Cardiac fibroblast (primary cell): ENCODE results near the gene ARID3A.
A peak's percentile ranks its signal among the peaks of the same experiment; 100 is the strongest.

Experiments
- DNase-seq, 2 donors: peaks; one replicate each; pipeline versions ENCODE4 v3.0.0 to v3.0.0-alpha.2; 2010; ENCODE audit warnings: low read depth in 2 of 2
- H3K4me3 ChIP-seq, 2 donors: replicated peaks in 1 of 2; 1 replicate in 1 of 2; 2 replicates in 1 of 2; pipeline ENCODE4 v1.5.1; 2011; ENCODE audit warnings: low read depth in 2 of 2, low read length in 2 of 2, mild to moderate bottlenecking in 2 of 2, moderate library complexity in 1 of 2
- CTCF ChIP-seq: IDR thresholded peaks from one replicate; pipeline ENCODE4 v1.5.1; 2011; ENCODE audit warnings: low read depth, mild to moderate bottlenecking, low read length, inconsistent platforms

Gene ARID3A

GRCh38 chr19:976476-976875 is 50.6 kb downstream of the ARID3A start:
- no peak for TF ChIP-seq CTCF
- DNase-seq: no peak
- no peak overlapping the region for H3K4me3 ChIP-seq

GRCh38 chr19:977058-977464 is 51.2 kb downstream of the ARID3A start:
- no peak overlapping the region for H3K4me3 ChIP-seq
- no peak for DNase-seq
- no peak for TF ChIP-seq CTCF

- no peak overlapping the region for H3K4me3 ChIP-seq
- TF ChIP-seq CTCF: no peak
- no peak for DNase-seq
These were observed 53.5 kb downstream of the ARID3A start for GRCh38 chr19:979318-979741.

DNA sequence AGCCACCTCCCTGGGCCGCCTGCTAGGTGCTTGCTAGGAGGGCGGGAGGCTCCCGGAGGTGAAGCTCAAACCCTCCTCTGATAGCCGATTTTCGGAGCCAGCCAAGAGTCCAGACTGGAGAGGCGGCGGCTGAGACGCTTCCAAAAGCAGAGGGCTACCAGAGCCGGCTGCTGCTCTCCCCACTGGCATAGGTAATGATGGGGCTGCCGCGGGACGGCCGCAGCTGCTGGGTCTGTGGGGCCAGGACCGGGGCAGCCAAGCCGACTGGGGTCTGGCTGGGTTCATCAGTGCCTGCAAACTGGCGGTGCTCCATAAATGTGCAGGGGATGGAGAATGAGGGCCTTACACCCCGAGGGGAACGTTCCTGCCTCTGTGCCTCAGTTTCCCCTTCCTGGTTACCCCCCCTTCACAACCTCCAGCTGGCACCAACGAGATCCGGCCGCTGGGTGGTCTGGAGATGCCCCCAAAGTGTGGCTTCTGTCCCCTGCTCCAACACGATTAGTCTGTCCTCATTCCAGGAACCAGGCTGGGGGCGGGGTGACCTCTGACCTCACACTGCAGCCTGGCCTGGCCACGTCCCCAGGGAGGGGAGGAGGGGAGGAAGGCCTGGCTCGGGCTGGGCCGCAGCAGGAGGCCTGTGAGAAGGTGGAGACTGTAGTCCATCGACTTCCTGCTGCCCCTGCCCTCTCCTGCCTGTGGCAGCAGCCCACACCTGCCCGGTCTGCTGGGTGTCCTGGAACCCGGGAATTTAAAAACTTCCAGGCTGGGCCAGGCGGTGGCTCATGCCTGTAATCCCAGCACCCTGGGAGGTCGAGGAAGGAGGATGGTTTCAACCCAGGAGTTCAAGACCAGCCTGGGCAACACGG is 54.5 kb downstream of the ARID3A start:
- TF ChIP-seq CTCF: no peak

DNA sequence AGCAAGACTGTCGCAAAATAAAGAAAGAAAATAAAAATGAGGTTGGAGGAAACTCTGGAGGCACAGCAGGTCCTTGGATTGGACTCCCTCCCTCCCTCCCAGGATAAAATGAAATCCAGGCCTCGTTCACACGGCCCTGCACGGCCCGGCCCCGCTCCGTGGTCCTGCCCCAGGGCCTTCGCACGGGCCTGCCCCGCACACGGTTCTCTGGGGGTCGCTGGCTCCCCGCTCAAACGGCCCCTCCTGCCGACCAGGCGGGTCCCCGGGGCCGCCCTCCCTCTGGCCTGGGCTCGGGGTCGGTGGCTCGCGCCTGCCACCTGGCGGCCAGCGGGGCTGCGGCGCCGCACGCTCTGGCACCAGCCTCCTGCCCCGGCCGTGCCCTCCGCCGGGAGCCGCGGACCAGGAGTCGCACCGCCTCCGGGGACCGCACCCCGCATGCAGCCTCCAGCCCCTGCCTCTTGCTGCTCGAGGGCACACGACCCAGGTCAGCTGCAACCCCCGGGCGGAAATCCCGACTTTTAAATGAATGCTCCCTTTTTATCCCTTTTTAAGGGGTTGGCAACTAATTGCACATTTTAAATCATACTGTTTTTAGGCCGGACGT is 56.8 kb downstream of the ARID3A start:
- peak; percentile 32 for TF ChIP-seq CTCF
- peak overlapping the region; percentile 21 to 49 for H3K4me3 ChIP-seq
- peak; percentile 56 to 59 for DNase-seq

More for the DNA sequence above, 54.5 kb downstream of the ARID3A start:
- DNase-seq: no peak
- H3K4me3 ChIP-seq: no peak overlapping the region

- peak; percentile 89 to 91 for DNase-seq
- peak within 1 kb of the TSS; percentile 100 for H3K4me3 ChIP-seq
- no peak for TF ChIP-seq CTCF
These were observed 58.5 kb downstream of the ARID3A start, which contains the start of gene WDR18 for GRCh38 chr19:984165-984967. Gene WDR18, plus strand, starts transcription at chr19:984345. Its CDS starts 9 bp downstream, at chr19:984354.
